NCI-H1092 treated with DMSO at 0.1 percent for 48 hours (cell line): ENCODE results near the gene OR10K2.

Experiments used
- DNase-seq: peaks from one replicate; lab custom pipeline; 2025; lab: John Stamatoyannopoulos, UW

The OR10K2 gene

GRCh38 chr1:158371188-158371953 lies 54.7 kb downstream of the OR10K2 start:
- DNase-seq, result no peak
